AG08395 (cell line): Measurements from ENCODE around the gene TMEM8B.
"Not testable (repeated sequence)": the region's sequence is repeated elsewhere in the genome, so short reads cannot be mapped to it uniquely, and the experiment has no call there.

Source experiments
- DNase-seq: peaks from one replicate; pipeline ENCODE4 v3.0.0; 2012; ENCODE audit warnings: mixed read lengths, low spot score

The TMEM8B gene

DNA sequence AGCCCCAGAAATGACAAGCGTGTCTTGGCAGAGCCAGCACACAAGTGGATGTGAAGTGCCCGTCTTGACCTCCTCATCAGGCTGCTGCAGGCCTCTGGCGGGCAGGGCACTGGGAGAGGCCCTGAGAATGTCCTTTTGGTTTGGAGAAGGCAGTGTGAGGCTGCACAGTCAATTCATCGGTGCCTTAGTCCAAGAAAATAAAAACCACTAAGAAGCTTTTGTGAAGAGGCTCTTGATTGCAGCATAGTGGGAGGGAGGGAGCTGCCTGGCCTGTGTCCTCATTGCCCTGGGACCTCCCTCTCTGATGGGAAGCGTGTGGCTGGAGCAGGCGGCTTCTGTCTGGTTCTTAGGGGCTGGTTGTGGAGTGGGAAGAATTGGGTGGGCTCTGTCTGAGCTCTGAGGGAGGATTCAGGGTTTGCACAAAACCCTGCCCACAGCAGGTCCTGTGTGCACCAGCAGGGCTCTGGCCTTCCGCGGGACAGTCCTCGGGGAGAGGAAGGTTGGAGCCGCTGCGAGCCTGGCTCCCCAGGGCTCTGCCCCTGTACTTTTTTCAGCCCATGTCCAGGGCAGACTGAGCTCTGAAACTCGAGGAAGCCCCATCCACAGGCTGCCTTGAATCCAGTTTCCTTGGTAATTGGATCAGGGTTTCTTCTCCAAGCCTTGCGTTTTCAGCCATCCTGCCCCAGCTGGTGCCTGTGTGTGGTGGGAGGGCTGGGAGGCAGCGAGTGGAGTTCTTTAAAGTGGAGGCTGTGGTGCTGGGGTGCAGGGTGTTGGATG, 78.1 kb downstream of the TMEM8B start:
- DNase-seq: peak; percentile 79

DNA sequence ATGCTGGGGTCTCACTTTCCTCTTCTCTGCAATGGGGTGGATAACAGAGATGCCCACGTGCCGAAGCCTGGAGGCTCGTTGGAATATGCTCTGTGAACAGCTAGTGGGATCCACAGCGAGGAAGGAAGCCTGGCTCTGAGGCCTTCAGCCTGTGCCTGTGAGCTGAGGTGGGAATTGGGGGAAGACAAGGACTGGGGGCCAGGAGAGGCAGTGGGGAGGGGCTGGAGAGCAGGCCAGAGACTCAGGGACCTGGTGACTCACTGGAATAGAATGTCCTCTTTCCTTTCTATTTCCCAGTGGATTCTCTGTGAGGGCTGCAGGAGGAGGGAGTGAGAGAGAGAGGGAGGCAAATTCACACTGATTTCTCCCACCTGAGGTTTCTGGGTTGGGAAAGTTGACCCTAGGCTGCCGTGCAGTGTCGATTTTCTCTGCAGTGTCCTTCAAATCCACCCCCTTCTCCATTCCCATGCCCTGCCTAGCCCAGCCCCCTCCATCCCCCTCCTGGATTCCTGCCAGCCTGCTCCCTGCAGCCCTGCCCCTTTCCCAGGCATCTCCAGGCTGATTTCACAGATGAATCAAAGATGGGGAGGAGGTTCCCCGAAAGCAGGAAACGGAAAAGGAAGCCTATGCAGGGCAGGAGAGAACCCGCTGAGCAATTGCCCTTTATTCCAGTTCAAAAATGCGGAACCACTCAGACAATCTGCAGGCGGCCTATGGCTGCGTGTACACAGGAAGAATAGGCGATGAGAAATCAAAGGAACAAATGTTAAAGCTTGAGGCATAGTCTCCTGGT, 78.9 kb downstream of the TMEM8B start:
- peak; percentile 84 for DNase-seq

DNA sequence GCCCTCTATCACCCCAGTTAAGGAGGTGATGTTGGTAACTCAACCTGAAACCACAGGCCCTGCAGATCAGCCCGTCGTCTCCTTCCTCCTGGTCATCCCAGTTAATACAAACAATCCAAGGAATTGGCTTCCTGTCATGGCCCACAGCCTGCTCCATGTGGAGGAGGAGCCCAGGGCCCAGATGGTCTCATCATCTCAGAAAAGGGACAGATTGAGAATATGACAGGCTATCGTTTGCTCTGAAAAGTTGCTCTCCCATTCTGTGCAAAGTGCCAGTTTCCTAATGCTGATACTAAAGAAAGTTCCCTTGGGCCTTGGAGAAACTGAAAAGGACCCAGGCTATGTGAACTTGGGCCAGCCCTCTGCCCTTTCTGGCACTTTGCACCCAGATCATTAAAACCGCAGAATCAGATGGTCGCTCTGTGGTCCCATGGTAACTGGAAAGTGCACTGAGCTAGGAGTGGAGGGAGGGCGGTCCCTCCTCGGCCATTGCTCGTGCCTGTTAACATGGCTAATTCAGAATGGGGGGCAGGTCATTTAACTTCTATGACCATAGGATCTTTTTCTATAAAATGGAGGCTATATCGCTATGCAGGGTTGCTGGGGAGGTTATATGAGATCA, 79.6 kb downstream of the TMEM8B start:
- DNase-seq: peak; percentile 27

DNA sequence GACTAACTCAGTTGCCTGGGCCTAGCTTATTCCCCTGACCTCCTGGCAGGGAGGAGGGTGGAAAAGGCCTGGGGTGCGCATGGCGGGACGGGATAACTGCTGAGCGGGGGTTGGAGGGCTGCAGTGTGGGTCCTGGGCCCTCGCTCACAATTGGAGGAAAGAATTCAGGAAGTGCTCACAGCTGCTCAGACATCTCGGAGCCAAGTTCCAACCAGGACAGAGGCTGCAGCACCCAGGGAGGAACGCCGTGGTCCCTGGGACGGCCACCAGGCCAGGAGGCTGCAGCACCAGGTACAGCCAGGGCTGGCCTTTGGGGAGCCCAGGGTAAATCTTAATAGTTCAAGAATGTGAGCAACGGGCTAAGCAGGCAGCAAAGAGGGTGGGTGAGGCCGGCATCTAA, 80.2 kb downstream of the TMEM8B start, which contains the start of gene SPAAR:
Gene SPAAR (plus strand): TSS at position 217 of the 400 bp plus-strand sequence. CDS start 974 bp downstream, outside the sequence.
- DNase-seq: no peak

DNA sequence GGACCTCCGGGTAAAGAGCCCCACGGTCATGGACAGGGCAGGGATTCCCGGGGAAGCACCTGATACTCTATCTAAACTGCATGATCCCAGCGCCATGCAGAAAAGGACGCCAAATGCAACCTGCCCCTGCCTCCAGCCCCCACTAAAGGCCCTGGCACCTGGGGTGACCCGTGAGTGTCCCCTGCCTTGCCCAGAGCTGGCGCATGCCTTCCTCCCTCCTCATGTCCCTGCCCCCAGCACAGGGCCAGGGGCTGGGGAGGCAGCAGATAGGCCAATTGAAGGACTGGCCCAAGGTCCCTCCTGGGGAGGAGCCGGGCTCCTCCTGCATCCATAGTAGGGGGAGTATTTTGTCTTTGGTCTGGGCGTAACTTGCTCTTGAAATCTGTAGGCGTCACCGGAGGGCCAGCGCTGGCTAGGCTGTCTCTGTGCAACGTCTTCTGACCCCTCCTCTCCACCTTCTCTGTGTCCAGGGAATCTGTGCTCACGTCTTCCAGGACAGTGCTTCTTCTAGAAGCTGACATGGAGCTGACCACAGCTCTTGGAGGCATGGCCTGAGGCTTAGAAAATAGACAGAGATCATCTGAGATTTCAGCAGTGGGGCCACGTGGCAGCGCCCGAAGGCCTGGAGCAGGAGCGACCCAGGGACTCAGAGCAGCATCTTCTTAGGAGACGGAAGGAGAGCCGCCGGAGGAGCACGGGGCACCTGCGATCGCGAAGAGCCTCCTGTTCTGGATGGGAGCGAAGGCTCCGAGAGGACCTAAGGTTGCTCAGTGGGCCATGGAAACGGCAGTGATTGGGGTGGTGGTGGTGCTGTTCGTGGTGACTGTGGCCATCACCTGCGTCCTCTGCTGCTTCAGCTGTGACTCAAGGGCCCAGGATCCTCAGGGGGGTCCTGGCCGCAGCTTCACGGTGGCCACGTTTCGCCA, 80.9 kb downstream of the TMEM8B start:
- no peak for DNase-seq

DNA sequence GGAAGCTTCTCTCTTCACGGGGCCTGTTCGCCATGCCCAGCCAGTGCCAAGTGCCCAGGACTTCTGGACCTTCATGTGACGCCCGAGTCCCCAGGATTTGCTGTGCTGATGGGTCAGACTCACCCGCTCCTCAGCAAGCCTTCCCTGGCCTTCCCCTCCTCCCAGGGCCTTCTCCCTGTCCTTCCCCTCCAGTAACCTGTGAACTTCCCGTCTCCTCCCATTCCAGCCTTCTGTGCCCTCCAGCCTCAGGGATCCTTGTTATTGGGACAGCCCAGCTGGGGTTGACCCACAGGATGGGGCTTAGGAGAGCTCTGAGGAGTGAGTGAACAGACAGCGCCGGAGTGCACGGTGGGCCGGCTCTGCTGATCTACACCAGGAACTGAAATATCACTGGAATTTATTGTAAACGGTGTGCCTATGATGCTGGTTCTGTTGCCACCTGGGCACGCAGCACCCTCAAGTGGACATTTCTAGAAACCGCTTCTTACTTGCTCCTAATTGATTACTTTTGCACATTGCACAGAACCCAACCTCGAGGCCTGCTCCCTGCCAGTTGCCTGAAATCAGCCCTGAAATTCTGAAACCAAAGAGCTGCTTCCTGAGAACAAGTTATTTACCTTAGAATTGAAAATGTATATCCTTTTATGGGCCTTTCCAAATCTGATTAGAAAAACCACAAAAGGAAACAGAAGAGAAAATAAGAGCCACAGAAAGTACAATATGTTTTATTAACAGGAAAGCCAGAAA, 81.8 kb downstream of the TMEM8B start:
- peak; percentile 44 for DNase-seq

DNA sequence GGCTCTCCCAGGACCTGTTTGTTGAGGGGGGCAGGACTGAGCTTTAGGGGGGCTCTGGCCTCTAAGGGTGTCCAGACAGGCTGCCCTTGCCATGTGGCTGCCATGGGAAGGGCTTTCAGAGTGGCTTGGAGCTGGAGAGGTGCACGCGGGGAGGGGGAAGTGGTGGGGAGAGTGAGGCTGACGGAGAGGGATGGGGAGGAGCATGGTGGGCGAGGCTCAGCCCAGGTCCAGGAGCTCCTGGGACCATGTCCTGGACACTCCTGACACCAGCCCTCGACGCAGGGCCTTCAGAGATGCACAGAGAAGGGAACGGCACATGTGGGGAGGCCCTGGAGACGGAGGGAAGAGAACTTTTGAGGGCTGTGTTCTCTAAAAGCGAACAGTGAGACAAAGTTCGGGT, 82.7 kb downstream of the TMEM8B start:
- DNase-seq: no peak

DNA sequence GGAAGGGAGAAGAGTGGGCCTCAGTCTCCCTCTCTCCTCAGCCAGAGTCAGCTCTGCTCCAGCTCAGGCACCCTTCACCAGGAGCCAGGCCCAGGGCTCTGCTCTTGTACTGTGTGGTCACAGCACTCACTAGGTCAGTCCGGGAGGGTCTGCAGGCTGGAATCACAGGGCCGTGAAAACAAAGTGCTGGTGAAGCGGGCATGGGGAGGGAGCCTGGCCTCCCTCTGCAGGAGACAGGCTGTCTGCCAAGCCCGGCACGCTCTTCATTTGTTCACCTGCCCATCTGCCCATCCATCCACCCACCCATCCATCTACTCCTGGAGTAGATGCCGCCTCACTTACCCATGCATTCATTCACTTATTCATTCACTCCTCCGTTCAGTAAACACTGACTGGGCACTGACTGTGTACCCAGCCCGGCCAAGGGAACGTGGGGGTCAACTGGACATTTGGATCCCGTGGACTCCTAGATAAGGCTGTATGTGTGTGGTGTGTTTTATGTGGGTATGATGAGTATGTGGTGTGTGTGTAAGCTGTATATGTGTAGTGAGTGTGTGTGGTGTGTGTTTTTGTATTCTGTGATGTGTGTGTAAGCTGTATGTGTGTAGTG, 83.9 kb downstream of the TMEM8B start:
- DNase-seq: no peak

DNA sequence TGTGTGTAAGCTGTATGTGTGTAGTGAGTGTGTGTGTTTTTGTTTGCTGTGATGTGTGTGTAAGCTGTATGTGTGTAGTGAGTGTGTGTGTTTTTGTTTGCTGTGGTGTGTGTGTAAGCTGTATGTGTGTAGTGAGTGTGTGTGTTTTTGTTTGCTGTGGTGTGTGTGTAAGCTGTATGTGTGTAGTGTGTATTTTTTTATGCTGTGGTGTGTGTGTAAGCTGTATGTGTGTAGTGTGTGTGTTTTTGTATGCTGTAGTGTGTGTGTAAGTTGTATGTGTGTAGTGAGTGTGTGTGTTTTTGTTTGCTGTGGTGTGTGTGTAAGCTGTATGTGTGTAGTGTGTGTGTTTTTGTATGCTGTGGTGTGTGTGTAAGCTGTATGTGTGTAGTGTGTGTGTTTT, 84.4 kb downstream of the TMEM8B start:
- not testable (repeated sequence) for DNase-seq

DNA sequence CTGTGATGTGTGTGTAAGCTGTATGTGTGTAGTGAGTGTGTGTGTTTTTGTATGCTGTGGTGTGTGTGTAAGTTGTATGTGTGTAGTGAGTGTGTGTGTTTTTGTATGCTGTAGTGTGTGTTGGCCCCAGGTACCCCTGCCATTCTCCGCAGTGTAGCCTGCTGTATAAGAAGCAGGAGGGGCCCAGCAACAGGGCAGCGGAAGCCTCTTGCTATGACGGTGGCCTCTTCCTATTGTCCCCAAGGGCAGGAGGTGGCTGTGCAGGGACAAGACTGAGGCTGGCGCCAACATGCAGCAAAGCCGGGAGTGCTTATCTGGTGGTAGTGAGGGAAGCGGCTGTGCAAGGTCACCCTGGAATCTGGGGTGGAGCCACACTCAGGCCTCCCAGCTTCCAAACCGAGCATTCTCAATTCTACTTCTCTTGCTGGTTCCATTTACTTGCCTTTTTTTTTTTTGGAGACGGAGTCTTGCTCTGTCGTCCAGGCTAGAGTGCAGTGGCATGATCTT, 85.3 kb downstream of the TMEM8B start:
- peak; percentile 52 for DNase-seq
